Epithelial cell of esophagus (primary cell): ENCODE measurements around the gene SYT10.
"Not testable (repeated sequence)": the region's sequence is repeated elsewhere in the genome, so short reads cannot be mapped to it uniquely, and the experiment has no call there.

ENCODE experiments used
- DNase-seq: peaks from one replicate; pipeline ENCODE4 v3.0.0; 2010; ENCODE audit warnings: low read depth
- H3K4me3 ChIP-seq: 2 replicates; pipeline ENCODE4 v1.5.1; 2011; ENCODE audit warnings: mild to moderate bottlenecking, low read length, control low read depth
- CTCF ChIP-seq: IDR thresholded peaks from 2 replicates; pipeline ENCODE4 v1.5.1; 2011; ENCODE audit warnings: low read depth, mild to moderate bottlenecking, low read length, control low read depth, inconsistent platforms; ENCODE audit not compliant: insufficient read depth; ENCODE audit errors: missing control alignments

SYT10 gene

GRCh38 chr12:33376153-33376552 is 63.5 kb downstream of the SYT10 start:
- no peak for TF ChIP-seq CTCF
- no peak overlapping the region for H3K4me3 ChIP-seq
- no peak for DNase-seq

GRCh38 chr12:33370318-33370717 is 69.3 kb downstream of the SYT10 start:
- H3K4me3 ChIP-seq, result no peak overlapping the region
- no peak for TF ChIP-seq CTCF

GRCh38 chr12:33357181-33357580 is 82.4 kb downstream of the SYT10 start:
- TF ChIP-seq CTCF, result no peak
- peak; percentile 35 for DNase-seq
- no peak overlapping the region for H3K4me3 ChIP-seq

More at GRCh38 chr12:33370318-33370717, 69.3 kb downstream of the SYT10 start:
- DNase-seq, result no peak

- DNase-seq, result no peak
- TF ChIP-seq CTCF, result no peak
- H3K4me3 ChIP-seq, result no peak overlapping the region
Measured at GRCh38 chr12:33349791-33350190, 89.8 kb downstream of the SYT10 start.

- H3K4me3 ChIP-seq, DNase-seq: not testable (repeated sequence)
Measured at GRCh38 chr12:33331961-33332398, 107.6 kb downstream of the SYT10 start.

- no peak for TF ChIP-seq CTCF
- peak; percentile 24 for DNase-seq
- no peak overlapping the region for H3K4me3 ChIP-seq
Measured at GRCh38 chr12:33330940-33331339, 108.7 kb downstream of the SYT10 start.
